GM18870 (cell line): Measurements from ENCODE around the gene LRRC39.
"Not testable (repeated sequence)": the region's sequence is repeated elsewhere in the genome, so short reads cannot be mapped to it uniquely, and the experiment has no call there.

Experiments used
- ATAC-seq: cut with Tn5 transposase; IDR thresholded peaks from one replicate; pipeline ENCODE4 v1.9.1; 2021; ENCODE audit warnings: moderate library complexity; ENCODE audit not compliant: unreplicated experiment

LRRC39 gene

GRCh38 chr1:100178091-100178490 lies at the start of gene LRRC39:
TSS of gene LRRC39 (minus strand) at chr1:100178256. CDS start at chr1:100168516, 9,740 bp downstream.
- ATAC-seq = no peak

- no peak for ATAC-seq
Observed at GRCh38 chr1:100222428-100222827, 44.4 kb upstream of the LRRC39 start.

GRCh38 chr1:100219883-100220282 lies 41.8 kb upstream of the LRRC39 start:
- no peak for ATAC-seq

GRCh38 chr1:100219457-100219856 lies 41.4 kb upstream of the LRRC39 start:
- no peak for ATAC-seq

GRCh38 chr1:100217834-100218233 lies 39.8 kb upstream of the LRRC39 start:
- no peak for ATAC-seq

GRCh38 chr1:100215101-100215500 lies 37.0 kb upstream of the LRRC39 start:
- ATAC-seq = no peak

- no peak for ATAC-seq
Observed at GRCh38 chr1:100213141-100213540, 35.1 kb upstream of the LRRC39 start.

GRCh38 chr1:100206301-100206700 lies 28.2 kb upstream of the LRRC39 start:
- no peak for ATAC-seq

- not testable (repeated sequence) for ATAC-seq
Observed at GRCh38 chr1:100205593-100205992, 27.5 kb upstream of the LRRC39 start.

- ATAC-seq = not testable (repeated sequence)
Observed at GRCh38 chr1:100205103-100205502, 27.0 kb upstream of the LRRC39 start.

GRCh38 chr1:100202703-100203102 lies 24.6 kb upstream of the LRRC39 start:
- ATAC-seq = not testable (repeated sequence)

GRCh38 chr1:100200060-100200459 lies 22.0 kb upstream of the LRRC39 start:
- ATAC-seq = not testable (repeated sequence)

- ATAC-seq = no peak
Observed at GRCh38 chr1:100198596-100198995, 20.5 kb upstream of the LRRC39 start.

GRCh38 chr1:100188617-100189016 lies 10.6 kb upstream of the LRRC39 start:
- no peak for ATAC-seq

- ATAC-seq = no peak
Observed at GRCh38 chr1:100187912-100188311, 9.9 kb upstream of the LRRC39 start.

- peak; percentile 78 for ATAC-seq
Observed at GRCh38 chr1:100184536-100184935, 6.5 kb upstream of the LRRC39 start.

- ATAC-seq = no peak
Observed at GRCh38 chr1:100183370-100183769, 5.3 kb upstream of the LRRC39 start.

- no peak for ATAC-seq
Observed at GRCh38 chr1:100177295-100178041, 588 bp downstream of the LRRC39 start.

GRCh38 chr1:100168051-100168450 lies 10.0 kb downstream of the LRRC39 start:
- no peak for ATAC-seq

GRCh38 chr1:100164702-100165101 lies 13.4 kb downstream of the LRRC39 start:
- no peak for ATAC-seq

GRCh38 chr1:100164216-100164615 lies 13.8 kb downstream of the LRRC39 start:
- ATAC-seq = no peak

- ATAC-seq = no peak
Observed at GRCh38 chr1:100162881-100163280, 15.2 kb downstream of the LRRC39 start.

- peak; percentile 67 for ATAC-seq
Observed at GRCh38 chr1:100152271-100152670, 25.8 kb downstream of the LRRC39 start.
